WTC11 (cell line): ENCODE measurements around the gene FA2H. TPM values are rescaled to one million over a fixed set of nuclear protein-coding genes. Genes with fewer than 3 reads are reported as not detected.

ENCODE experiments used
- ATAC-seq: fragments of 200-7000 bp; cut with Tn5 transposase; 2 replicates; pipeline ENCODE4 v1.10.0; 2021; ENCODE audit warnings: mild to moderate bottlenecking, moderate library complexity
- CTCF ChIA-PET: fragments of 300-600 bp; sonication (Branson Sonifier 250); formaldehyde crosslinking; loops from one replicate; lab custom pipeline; 2021; ENCODE audit warnings: antibody characterized with exemption; lab: Charles Lee
- POLR2A ChIA-PET: fragments of 350-600 bp; sonication (Branson Sonifier 250); formaldehyde crosslinking; loops from one replicate; lab custom pipeline; 2021; ENCODE audit warnings: antibody characterized with exemption; lab: Charles Lee
- DNase-seq: peaks from one replicate; pipeline ENCODE4 v3.0.0; 2021; ENCODE audit warnings: low spot score
- H3K27ac Mint-ChIP-seq: 2 replicates; pipeline ENCODE4 v1.8.0; 2021; ENCODE audit warnings: mixed read lengths
- H3K27me3 Mint-ChIP-seq: 2 replicates; pipeline ENCODE4 v1.8.0; 2021; ENCODE audit warnings: low read depth, mild to moderate bottlenecking, moderate library complexity, mixed read lengths
- H3K36me3 Mint-ChIP-seq: 2 replicates; pipeline ENCODE4 v1.8.0; 2021; ENCODE audit warnings: mixed read lengths
- H3K4me1 Mint-ChIP-seq: 2 replicates; pipeline ENCODE4 v1.8.0; 2022; ENCODE audit warnings: mixed read lengths
- H3K4me3 Mint-ChIP-seq: 2 replicates; pipeline ENCODE4 v1.8.0; 2021; ENCODE audit warnings: mild to moderate bottlenecking, moderate library complexity, mixed read lengths
- H3K9me3 Mint-ChIP-seq: 2 replicates; pipeline ENCODE4 v1.8.0; 2021; ENCODE audit warnings: mixed read lengths
- ATF3 ChIP-seq: sonication (generic); formaldehyde crosslinking; conservative IDR thresholded peaks from 2 replicates; pipeline ENCODE4 v1.8.1; 2022; ENCODE audit warnings: mild to moderate bottlenecking, missing genetic modification reagents
- CREM ChIP-seq: sonication (generic); formaldehyde crosslinking; IDR thresholded peaks from 2 replicates; pipeline ENCODE4 v1.8.1; 2022; ENCODE audit warnings: mild to moderate bottlenecking, missing genetic modification reagents, moderate library complexity
- E2F1 ChIP-seq: sonication (generic); formaldehyde crosslinking; IDR thresholded peaks from 2 replicates; pipeline ENCODE4 v1.8.0; 2022; ENCODE audit warnings: mild to moderate bottlenecking, missing genetic modification reagents
- E2F4 ChIP-seq: sonication (generic); formaldehyde crosslinking; IDR thresholded peaks from 2 replicates; pipeline ENCODE4 v1.8.1; 2022; ENCODE audit warnings: low read depth, mild to moderate bottlenecking, moderate library complexity, missing genetic modification reagents, borderline replicate concordance
- ERG ChIP-seq: fragments of 250-450 bp; sonication (Bioruptor Pico); IDR thresholded peaks from 2 replicates; pipeline ENCODE4 v1.8.0; 2021; ENCODE audit warnings: mild to moderate bottlenecking
- ETV6 ChIP-seq: sonication (generic); formaldehyde crosslinking; IDR thresholded peaks from 2 replicates; pipeline ENCODE4 v1.8.1; 2022; ENCODE audit warnings: mild to moderate bottlenecking, missing genetic modification reagents
- FOXK1 ChIP-seq: sonication (generic); formaldehyde crosslinking; IDR thresholded peaks from 2 replicates; pipeline ENCODE4 v1.8.0; 2022; ENCODE audit warnings: mild to moderate bottlenecking, moderate library complexity, missing genetic modification reagents
- IRF2 ChIP-seq: sonication (generic); formaldehyde crosslinking; IDR thresholded peaks from 2 replicates; pipeline ENCODE4 v1.8.0; 2022; ENCODE audit warnings: low read depth, missing genetic modification reagents, borderline replicate concordance
- JAZF1 ChIP-seq: fragments of 250-450 bp; sonication (Bioruptor Pico); IDR thresholded peaks from 2 replicates; pipeline ENCODE4 v1.9.0; 2021; ENCODE audit warnings: moderate library complexity, mild to moderate bottlenecking, inconsistent platforms
- JUN ChIP-seq: sonication (generic); formaldehyde crosslinking; IDR thresholded peaks from 2 replicates; pipeline ENCODE4 v1.8.0; 2023; ENCODE audit warnings: mild to moderate bottlenecking, missing genetic modification reagents
- NFATC4 ChIP-seq: fragments of 250-450 bp; sonication (Bioruptor Pico); IDR thresholded peaks from 2 replicates; pipeline ENCODE4 v1.9.0; 2021; ENCODE audit warnings: mild to moderate bottlenecking
- NFE2L1 ChIP-seq: sonication (generic); formaldehyde crosslinking; IDR thresholded peaks from 2 replicates; pipeline ENCODE4 v1.8.1; 2023; ENCODE audit warnings: missing genetic modification reagents
- NFYB ChIP-seq: sonication (generic); formaldehyde crosslinking; conservative IDR thresholded peaks from 2 replicates; pipeline ENCODE4 v1.8.0; 2022; ENCODE audit warnings: low read depth, missing genetic modification reagents
- NR1H2 ChIP-seq: sonication (generic); formaldehyde crosslinking; IDR thresholded peaks from 2 replicates; pipeline ENCODE4 v1.9.0; 2021; ENCODE audit warnings: mild to moderate bottlenecking, moderate library complexity, missing genetic modification reagents
- NR3C1 ChIP-seq: sonication (generic); formaldehyde crosslinking; conservative IDR thresholded peaks from 2 replicates; pipeline ENCODE4 v1.8.1; 2023; ENCODE audit warnings: low read depth, mild to moderate bottlenecking, missing genetic modification reagents
- OVOL2 ChIP-seq: fragments of 250-450 bp; sonication (Bioruptor Pico); IDR thresholded peaks from 2 replicates; pipeline ENCODE4 v1.9.0; 2021; ENCODE audit warnings: mild to moderate bottlenecking, borderline replicate concordance
- RELA ChIP-seq: sonication (generic); formaldehyde crosslinking; IDR thresholded peaks from 2 replicates; pipeline ENCODE4 v1.8.1; 2022; ENCODE audit warnings: missing genetic modification reagents, mild to moderate bottlenecking, borderline replicate concordance
- RORB ChIP-seq: fragments of 250-450 bp; sonication (Bioruptor Pico); IDR thresholded peaks from 2 replicates; pipeline ENCODE4 v1.9.0; 2021; ENCODE audit warnings: mild to moderate bottlenecking
- SMAD3 ChIP-seq: sonication (generic); formaldehyde crosslinking; IDR thresholded peaks from 2 replicates; pipeline ENCODE4 v1.8.0; 2022; ENCODE audit warnings: missing genetic modification reagents, mild to moderate bottlenecking, borderline replicate concordance
- SMAD4 ChIP-seq: sonication (generic); formaldehyde crosslinking; IDR thresholded peaks from 2 replicates; pipeline ENCODE4 v1.8.0; 2022; ENCODE audit warnings: mild to moderate bottlenecking, missing genetic modification reagents
- STAT6 ChIP-seq: sonication (generic); formaldehyde crosslinking; conservative IDR thresholded peaks from 2 replicates; pipeline ENCODE4 v1.8.1; 2023; ENCODE audit warnings: mild to moderate bottlenecking, low read depth, missing genetic modification reagents, moderate library complexity
- TCF7 ChIP-seq: sonication (generic); formaldehyde crosslinking; IDR thresholded peaks from 2 replicates; pipeline ENCODE4 v1.8.0; 2022; ENCODE audit warnings: mild to moderate bottlenecking, low read depth, missing genetic modification reagents, moderate library complexity
- TEAD1 ChIP-seq: sonication (generic); formaldehyde crosslinking; IDR thresholded peaks from 2 replicates; pipeline ENCODE4 v1.8.0; 2022; ENCODE audit warnings: mild to moderate bottlenecking, missing genetic modification reagents
- TEAD4 ChIP-seq: sonication (generic); formaldehyde crosslinking; IDR thresholded peaks from 2 replicates; pipeline ENCODE4 v1.8.0; 2022; ENCODE audit warnings: mild to moderate bottlenecking, missing genetic modification reagents
- ZBTB21 ChIP-seq: sonication (generic); formaldehyde crosslinking; IDR thresholded peaks from 2 replicates; pipeline ENCODE4 v1.8.1; 2023; ENCODE audit warnings: mild to moderate bottlenecking, missing genetic modification reagents, borderline replicate concordance
- ZNF121 ChIP-seq: sonication (generic); formaldehyde crosslinking; IDR thresholded peaks from 2 replicates; pipeline ENCODE4 v1.8.0; 2023; ENCODE audit warnings: missing genetic modification reagents
- ZNF281 ChIP-seq: sonication (generic); formaldehyde crosslinking; IDR thresholded peaks from 2 replicates; pipeline ENCODE4 v1.8.0; 2023; ENCODE audit warnings: mild to moderate bottlenecking, missing genetic modification reagents
- ZNF416 ChIP-seq: fragments of 250-450 bp; sonication (Bioruptor Pico); IDR thresholded peaks from 2 replicates; pipeline ENCODE4 v1.9.0; 2021; ENCODE audit warnings: mild to moderate bottlenecking, inconsistent platforms
- ZNF671 ChIP-seq: fragments of 250-450 bp; sonication (Bioruptor Pico); IDR thresholded peaks from 2 replicates; pipeline ENCODE4 v1.8.0; 2021; ENCODE audit warnings: mild to moderate bottlenecking
- total RNA-seq: library from RNA; stranded (reverse); gene quantifications from 3 replicates; pipeline ENCODE4 v1.2.3, GENCODE V29; 2021

The FA2H gene
- total RNA-seq, 1 experiment from 2014 or later = 10.9 TPM

GRCh38 chr16:74734361-74735161, 40.1 kb downstream of the FA2H start (continued):
- no peak for TF ChIP-seq E2F4 (CRISPR knock-in tag)
- TF ChIP-seq TEAD4 (CRISPR knock-in tag) = peak; percentile 89
- no peak for TF ChIP-seq FOXK1
- no peak for TF ChIP-seq NFATC4 (CRISPR knock-in tag)
- no peak for TF ChIP-seq ERG (CRISPR knock-in tag)
- TF ChIP-seq NFYB = no peak
- TF ChIP-seq SMAD3 = no peak
- TF ChIP-seq RORB = no peak
- TF ChIP-seq STAT6 (CRISPR knock-in tag) = no peak
- no peak for TF ChIP-seq TCF7 (CRISPR knock-in tag)
- no peak for TF ChIP-seq ZNF671
- no peak for TF ChIP-seq NR1H2 (CRISPR knock-in tag)

- Mint-ChIP-seq H3K9me3 (no peaks in the 10 kb centered on the region), H3K4me3 (no peak overlapping the region), H3K27me3 (no peaks in the 10 kb centered on the region), H3K4me1 (peaks cover 49% of the 10 kb centered on the region)
- ChIA-PET CTCF (interaction anchor here (0.9 to 2.9 kb wide), 6 partner anchors 9 to 131 kb away, joined by 3 to 20 read pairs (median 8); partner anchors contain the start of gene FA2H), POLR2A (no interaction called here)
- no peak for TF ChIP-seq ZNF281 (CRISPR knock-in tag)
- TF ChIP-seq NFE2L1 = no peak
- TF ChIP-seq SMAD4 (CRISPR knock-in tag) = no peak
- TF ChIP-seq JAZF1 (CRISPR knock-in tag) = no peak
- TF ChIP-seq JUN (CRISPR knock-in tag) = no peak
- no peak for TF ChIP-seq ZNF416 (CRISPR knock-in tag)
- no peak for TF ChIP-seq ETV6 (CRISPR knock-in tag)
- TF ChIP-seq NFATC4 (CRISPR knock-in tag) = no peak
- no peak for TF ChIP-seq E2F1 (CRISPR knock-in tag)
- TF ChIP-seq NFYB = no peak
- no peak for TF ChIP-seq IRF2 (CRISPR knock-in tag)
- TF ChIP-seq ZBTB21 (CRISPR knock-in tag) = no peak
- no peak for TF ChIP-seq RELA (CRISPR knock-in tag)
- no peak for TF ChIP-seq ZNF121 (CRISPR knock-in tag)
- no peak for TF ChIP-seq TEAD1
- no peak for TF ChIP-seq CREM
- TF ChIP-seq ATF3 (CRISPR knock-in tag) = no peak
- TF ChIP-seq OVOL2 (CRISPR knock-in tag) = no peak
- no peak for TF ChIP-seq NR3C1 (CRISPR knock-in tag)
- TF ChIP-seq, all 79 proteins: peak for 0
- ATAC-seq = no peak
- DNase-seq = no peak
- H3K27ac Mint-ChIP-seq = peak overlapping the region; percentile 14; the same call in 1 of the 2 replicates
- no peaks in the 10 kb centered on the region for H3K36me3 Mint-ChIP-seq
Observed at GRCh38 chr16:74732707-74733350, 41.8 kb downstream of the FA2H start.
